Measurements from ENCODE around the gene GOT2.

DNA sequence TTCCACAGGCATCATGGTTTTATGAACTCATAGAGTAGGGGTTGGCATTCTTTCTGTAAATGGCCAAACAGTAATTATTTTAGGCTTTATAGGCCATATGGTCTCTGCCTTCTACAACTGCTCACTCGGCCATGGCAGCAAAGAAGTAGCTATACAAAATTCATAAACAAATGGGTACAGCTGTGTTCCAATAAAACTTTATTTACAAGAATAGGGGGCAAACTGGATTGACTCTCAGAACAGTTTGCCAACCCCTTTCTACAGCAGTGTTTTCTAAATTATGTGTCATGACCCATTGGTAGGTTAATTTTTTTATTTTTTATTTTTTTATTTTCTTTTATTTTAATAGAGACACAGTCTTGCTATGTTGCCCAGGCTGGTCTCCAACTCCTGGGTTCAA is 20.4 kb downstream of the GOT2 start:
- TF ChIP-seq, protein P1, sequence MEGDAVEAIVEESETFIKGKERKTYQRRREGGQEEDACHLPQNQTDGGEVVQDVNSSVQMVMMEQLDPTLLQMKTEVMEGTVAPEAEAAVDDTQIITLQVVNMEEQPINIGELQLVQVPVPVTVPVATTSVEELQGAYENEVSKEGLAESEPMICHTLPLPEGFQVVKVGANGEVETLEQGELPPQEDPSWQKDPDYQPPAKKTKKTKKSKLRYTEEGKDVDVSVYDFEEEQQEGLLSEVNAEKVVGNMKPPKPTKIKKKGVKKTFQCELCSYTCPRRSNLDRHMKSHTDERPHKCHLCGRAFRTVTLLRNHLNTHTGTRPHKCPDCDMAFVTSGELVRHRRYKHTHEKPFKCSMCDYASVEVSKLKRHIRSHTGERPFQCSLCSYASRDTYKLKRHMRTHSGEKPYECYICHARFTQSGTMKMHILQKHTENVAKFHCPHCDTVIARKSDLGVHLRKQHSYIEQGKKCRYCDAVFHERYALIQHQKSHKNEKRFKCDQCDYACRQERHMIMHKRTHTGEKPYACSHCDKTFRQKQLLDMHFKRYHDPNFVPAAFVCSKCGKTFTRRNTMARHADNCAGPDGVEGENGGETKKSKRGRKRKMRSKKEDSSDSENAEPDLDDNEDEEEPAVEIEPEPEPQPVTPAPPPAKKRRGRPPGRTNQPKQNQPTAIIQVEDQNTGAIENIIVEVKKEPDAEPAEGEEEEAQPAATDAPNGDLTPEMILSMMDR (IDR thresholded peaks at IDR 0.05), result no peak
- TF ChIP-seq POLR2AphosphoS5 (IDR thresholded peaks at IDR 0.05) (no peak), POLR2A (IDR thresholded peaks at IDR 0.05; ENCODE audit: low read depth) (no peak), EP300 (IDR thresholded peaks at IDR 0.05) (no peak)

Data from esophagus muscularis mucosa (tissue), 4 donors.